Testis (tissue), 3 donors: ENCODE data around the gene NPTN. TPM values are rescaled to one million over a fixed set of nuclear protein-coding genes. Genes with fewer than 3 reads are reported as not detected.

Experiments
- DNase-seq: peaks from one replicate; pipeline ENCODE4 v3.0.0-alpha.2; 2019
- H3K27ac ChIP-seq, 2 donors: fragments of 200-600 bp; sonication (generic); one replicate each; pipeline ENCODE4 v1.5.1; 2019
- H3K27me3 ChIP-seq: fragments of 200-600 bp; sonication (generic); one replicate; pipeline ENCODE4 v1.5.1; 2019
- H3K36me3 ChIP-seq: fragments of 200-600 bp; sonication (generic); one replicate; pipeline ENCODE4 v1.5.1; 2017; ENCODE audit warnings: low read depth; ENCODE audit errors: missing control alignments
- H3K4me1 ChIP-seq: fragments of 200-600 bp; sonication (generic); one replicate; pipeline ENCODE4 v1.5.1; 2019
- H3K4me3 ChIP-seq, 2 donors: fragments of 200-600 bp; sonication (generic); one replicate each; pipeline ENCODE4 v1.5.1; 2017 to 2019
- H3K9me3 ChIP-seq: fragments of 200-600 bp; sonication (generic); one replicate; pipeline ENCODE4 v1.5.1; 2017
- CTCF ChIP-seq, 3 experiments: fragments of 450-650 bp in 2 of 3; fragments of 200-600 bp in 1 of 3; sonication (generic) in 1 of 3; IDR thresholded peaks; one replicate each; pipeline ENCODE4 v1.5.1; 2016 to 2019; ENCODE audit warnings: antibody characterized with exemption in 3 of 3, mild to moderate bottlenecking in 2 of 3, moderate library complexity in 1 of 3
- POLR2A ChIP-seq: fragments of 450-650 bp; IDR thresholded peaks from one replicate; pipeline ENCODE4 v1.6.1; 2017; ENCODE audit warnings: antibody characterized with exemption, mild to moderate bottlenecking, moderate library complexity
- WGBS, 2 donors: methylation state at CpG; one replicate each; pipeline ENCODE4 v1.1.5; 2018; 5-methylcytosine and 5-hydroxymethylcytosine counted together
- intact Hi-C: fragments of 100-400 bp; cut with DNase I; formaldehyde crosslinking; loops from one replicate; pipeline ENCODE4 v1.15.1; 2023; ENCODE audit warnings: low total_unique reads
- polyA plus RNA-seq: library from polyadenylated mRNA; stranded (reverse); fragments of 350-450 nt; fragmentation: Illumina TruSeq; extraction: RNeasy Lipid Tissue Mini Kit (QIAGEN cat#74804); gene quantifications from one replicate; pipeline ENCODE4 v1.2.3, GENCODE V29; 2014; ENCODE audit warnings: low read depth, low replicate concordance; ENCODE audit not compliant: insufficient read depth
- total RNA-seq, 2 donors: library from RNA; depleted of rRNA; stranded (reverse); fragments of >200 nt; gene quantifications; one replicate each; pipeline ENCODE4 v1.2.3, GENCODE V29; 2016

The NPTN gene
- total and polyA plus RNA-seq, 3 donors from 2014 or later = 177 to 256 (median 180) TPM

GRCh38 chr15:73637527-73637926 is 4.3 kb upstream of the NPTN start:
- WGBS, 2 donors = 57 to 62% methylated on average over 2 of the region's 2 CpGs

GRCh38 chr15:73633991-73634495 is 854 bp upstream of the NPTN start:
- H3K4me1 ChIP-seq = peaks cover 34% of the 10 kb centered on the region
- TF ChIP-seq POLR2A (no peak), CTCF (IDR thresholded peaks at IDR 0.05) (no peak)
- H3K36me3 ChIP-seq = no peaks in the 10 kb centered on the region
- 30 to 55% methylated on average over 6 of the region's 6 CpGs for WGBS, 2 donors
- intact Hi-C loops = loop anchor here (10.0 kb wide), 1 partner anchor 69 kb away; no protein-coding TSS in a partner anchor
- H3K9me3 ChIP-seq = no peaks in the 10 kb centered on the region
- H3K27ac ChIP-seq = peak overlapping the region; percentile 99
- no peak for DNase-seq
- H3K4me3 ChIP-seq = peak overlapping the region; percentile 91 to 100
- H3K27me3 ChIP-seq = no peaks in the 10 kb centered on the region

More at GRCh38 chr15:73637527-73637926, 4.3 kb upstream of the NPTN start:
- TF ChIP-seq POLR2A (no peak), CTCF (IDR thresholded peaks at IDR 0.05) (no peak)
- H3K9me3 ChIP-seq = no peaks in the 10 kb centered on the region
- H3K36me3 ChIP-seq = no peaks in the 10 kb centered on the region
- H3K27ac ChIP-seq = no peak overlapping the region
- H3K4me3 ChIP-seq = no peak overlapping the region
- H3K4me1 ChIP-seq = peaks cover 6% of the 10 kb centered on the region
- no peaks in the 10 kb centered on the region for H3K27me3 ChIP-seq
- intact Hi-C loops = loop anchor here (10.0 kb wide), 1 partner anchor 73 kb away; no protein-coding TSS in a partner anchor
- DNase-seq = no peak

- peak; percentile 24 for DNase-seq
- TF ChIP-seq CTCF (IDR thresholded peaks at IDR 0.05) (no peak), POLR2A (no peak)
- H3K27ac ChIP-seq = peak overlapping the region; percentile 99
- peak overlapping the region; percentile 91 to 100 for H3K4me3 ChIP-seq
- no peaks in the 10 kb centered on the region for H3K36me3 ChIP-seq
- no peaks in the 10 kb centered on the region for H3K9me3 ChIP-seq
- H3K27me3 ChIP-seq = no peaks in the 10 kb centered on the region
- intact Hi-C loops = loop anchor here (10.0 kb wide), 1 partner anchor 68 kb away; no protein-coding TSS in a partner anchor
- 0% methylated on average over 31 to 40 of the region's 40 CpGs for WGBS, 2 donors
- peaks cover 38% of the 10 kb centered on the region for H3K4me1 ChIP-seq
Observed at GRCh38 chr15:73632670-73633058, 525 bp downstream of the NPTN start.

GRCh38 chr15:73631915-73632669 is 1.1 kb downstream of the NPTN start:
- TF ChIP-seq POLR2A (no peak), CTCF (IDR thresholded peaks at IDR 0.05) (no peak)
- H3K9me3 ChIP-seq = no peaks in the 10 kb centered on the region
- intact Hi-C loops = loop anchor here (10.0 kb wide), 1 partner anchor 67 kb away; no protein-coding TSS in a partner anchor
- DNase-seq = peak; percentile 61
- H3K27me3 ChIP-seq = no peaks in the 10 kb centered on the region
- WGBS, 2 donors = 3% methylated on average over 6 of the region's 6 CpGs
- no peaks in the 10 kb centered on the region for H3K36me3 ChIP-seq
- H3K4me3 ChIP-seq = peak overlapping the region; percentile 91 to 100
- peak overlapping the region; percentile 99 for H3K27ac ChIP-seq
- H3K4me1 ChIP-seq = peaks cover 42% of the 10 kb centered on the region
